K562 treated with DMSO at 1 percent for 24 hours (cell line): ENCODE measurements around the gene RFX6. TPM values are rescaled to one million over a fixed set of nuclear protein-coding genes. Genes with fewer than 3 reads are reported as not detected.

Experiments used
- total RNA-seq: library from RNA; unstranded; fragments of 300-600 nt; gene quantifications from 2 replicates; pipeline ENCODE4 v1.2.3, GENCODE V29; 2022; ENCODE audit warnings: low read depth; ENCODE audit not compliant: insufficient read depth

Gene RFX6
- total RNA-seq = not detected in 2 replicates

DNA sequence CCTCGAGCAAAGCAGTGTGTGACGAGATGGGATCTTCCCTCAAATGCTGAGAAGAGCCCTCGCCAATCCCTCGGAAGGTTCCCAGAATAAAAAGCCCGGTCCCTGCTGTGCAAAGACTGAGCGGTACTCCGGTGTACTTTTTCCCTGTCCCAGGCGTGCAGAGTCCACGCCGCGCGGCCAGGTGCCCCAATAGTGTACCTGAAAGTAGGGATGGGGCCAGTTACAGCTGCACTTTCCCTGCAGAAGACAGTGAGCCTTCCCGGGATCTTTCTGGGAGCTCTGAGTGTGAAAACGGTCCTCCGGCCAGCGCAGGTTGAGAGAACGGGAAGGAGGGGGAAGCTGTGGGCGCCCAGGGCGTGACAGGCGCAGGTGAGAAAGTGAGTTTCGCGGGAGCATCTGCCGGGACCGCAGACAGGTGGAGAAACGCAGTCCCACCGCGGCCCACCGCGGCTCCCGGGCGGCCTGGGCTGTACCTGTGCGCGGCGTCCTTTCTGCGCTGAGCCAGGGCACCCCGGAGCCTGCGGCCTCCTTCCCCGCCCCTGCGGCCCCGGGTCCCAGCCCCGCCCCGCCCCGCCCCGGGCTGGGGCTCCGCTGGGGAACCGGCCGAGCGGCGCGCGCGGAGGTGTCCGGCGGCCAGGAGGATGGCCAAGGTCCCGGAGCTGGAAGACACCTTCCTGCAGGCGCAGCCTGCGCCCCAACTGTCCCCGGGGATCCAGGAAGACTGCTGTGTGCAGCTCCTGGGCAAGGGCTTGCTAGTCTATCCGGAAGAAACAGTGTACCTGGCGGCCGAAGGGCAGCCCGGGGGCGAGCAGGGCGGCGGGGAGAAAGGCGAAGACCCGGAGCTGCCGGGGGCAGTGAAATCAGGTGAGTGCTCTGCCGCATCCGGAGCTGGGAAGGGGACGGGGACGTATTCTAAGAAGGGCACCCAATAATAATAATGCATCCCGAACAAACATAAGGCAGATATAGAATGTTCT lies at the start of gene RFX6:
Gene RFX6 (plus strand): TSS at position 608 of the 977 bp plus-strand sequence. CDS start 34 bp downstream, at position 642.

DNA sequence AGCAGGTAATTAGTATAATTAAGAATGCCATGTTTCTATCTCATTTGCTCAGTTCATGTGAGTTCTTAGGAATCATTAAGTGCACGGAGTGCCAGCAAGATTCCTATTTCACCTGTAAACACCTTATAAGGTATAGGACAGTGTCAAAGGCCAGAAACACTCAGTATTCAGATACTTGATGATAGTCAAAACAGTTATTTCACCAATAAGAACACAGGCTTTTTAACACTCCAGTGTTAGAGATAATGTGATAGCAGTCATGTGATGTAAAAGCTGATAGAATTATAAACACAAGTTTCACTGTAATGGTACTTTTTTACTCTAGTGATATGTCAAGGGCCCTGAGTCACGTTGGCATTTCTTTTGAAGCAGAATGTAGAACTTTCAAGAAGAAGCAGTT lies 48.1 kb upstream of the RFX6 start, which contains the start of gene GPRC6A:
Gene GPRC6A (minus strand): TSS at position 101 of the 400 bp plus-strand sequence. CDS start 70 bp downstream, at position 31.

Other genes with a start within 250 kb of the RFX6 start
- 12.0 and 12.7 TPM in 2 replicates for gene ZUP1, start 208.5 kb upstream of the RFX6 start, total RNA-seq
- gene KPNA5, start 196.0 kb upstream of the RFX6 start, total RNA-seq = 2.3 and 3.2 TPM in 2 replicates
- not detected in 2 replicates for gene FAM162B, start 111.5 kb upstream of the RFX6 start, total RNA-seq
- gene GPRC6A, start 48.2 kb upstream of the RFX6 start, total RNA-seq = not detected in 2 replicates